SHP77 treated with DMSO at 0.1 percent for 48 hours (cell line): Measurements from ENCODE around the gene TCTN1.
"Not testable (repeated sequence)": the region's sequence is repeated elsewhere in the genome, so short reads cannot be mapped to it uniquely, and the experiment has no call there.

Source experiments
- DNase-seq: peaks from one replicate; lab custom pipeline; 2025; lab: John Stamatoyannopoulos, UW

TCTN1 gene

GRCh38 chr12:110613771-110614684 is at the start of gene TCTN1:
TSS of gene TCTN1 (plus strand) at chr12:110614129. CDS start at chr12:110614183, 54 bp downstream.
- DNase-seq = peak; percentile 84

- DNase-seq = no peak
Measured at GRCh38 chr12:110564471-110564991, 49.4 kb upstream of the TCTN1 start.

- no peak for DNase-seq
Measured at GRCh38 chr12:110565894-110566871, 47.7 kb upstream of the TCTN1 start.

- no peak for DNase-seq
Measured at GRCh38 chr12:110566993-110567392, 46.9 kb upstream of the TCTN1 start.

- DNase-seq = no peak
Measured at GRCh38 chr12:110568752-110569151, 45.2 kb upstream of the TCTN1 start.

GRCh38 chr12:110569838-110570237 is 44.1 kb upstream of the TCTN1 start:
- DNase-seq = not testable (repeated sequence)

GRCh38 chr12:110570798-110571197 is 43.1 kb upstream of the TCTN1 start:
- not testable (repeated sequence) for DNase-seq

- no peak for DNase-seq
Measured at GRCh38 chr12:110574044-110574443, 39.9 kb upstream of the TCTN1 start.

GRCh38 chr12:110574717-110575230 is 39.2 kb upstream of the TCTN1 start:
- DNase-seq = not testable (repeated sequence)

GRCh38 chr12:110575326-110575725 is 38.6 kb upstream of the TCTN1 start:
- DNase-seq = no peak

GRCh38 chr12:110576504-110576903 is 37.4 kb upstream of the TCTN1 start:
- no peak for DNase-seq

- no peak for DNase-seq
Measured at GRCh38 chr12:110577864-110578693, 35.9 kb upstream of the TCTN1 start.

GRCh38 chr12:110578694-110579534 is 35.0 kb upstream of the TCTN1 start:
- no peak for DNase-seq

GRCh38 chr12:110579535-110580253 is 34.2 kb upstream of the TCTN1 start:
- no peak for DNase-seq

GRCh38 chr12:110581931-110582275 is 32.0 kb upstream of the TCTN1 start:
- no peak for DNase-seq

- no peak for DNase-seq
Measured at GRCh38 chr12:110582276-110583136, 31.4 kb upstream of the TCTN1 start.

GRCh38 chr12:110583137-110584059 is 30.5 kb upstream of the TCTN1 start, which contains the start of gene PPTC7:
TSS of gene PPTC7 (minus strand) at chr12:110583318. CDS start at chr12:110583031, 287 bp downstream.
- peak; percentile 81 for DNase-seq
